Vagina (tissue), 2 donors: ENCODE data around the gene PSMC3IP. TPM values are rescaled to one million over a fixed set of nuclear protein-coding genes. Genes with fewer than 3 reads are reported as not detected.
"Not testable (repeated sequence)": the region's sequence is repeated elsewhere in the genome, so short reads cannot be mapped to it uniquely, and the experiment has no call there.

Source experiments
- DNase-seq, 2 donors: peaks; one replicate each; pipeline ENCODE4 v3.0.0-alpha.2; 2017; ENCODE audit errors: extremely low spot score in 2 of 2
- H3K27ac ChIP-seq: fragments of 200-600 bp; sonication (generic); one replicate; pipeline ENCODE4 v1.5.1; 2019
- H3K27me3 ChIP-seq: fragments of 200-600 bp; sonication (generic); one replicate; pipeline ENCODE4 v1.5.1; 2019
- H3K36me3 ChIP-seq, 2 donors: fragments of 200-600 bp; sonication (generic); one replicate each; pipeline ENCODE4 v1.5.1; 2017 to 2019
- H3K4me1 ChIP-seq: fragments of 200-600 bp; sonication (generic); one replicate; pipeline ENCODE4 v1.5.1; 2019
- H3K4me3 ChIP-seq, 2 donors: fragments of 200-600 bp; sonication (generic); 1 replicate in 1 of 2; 2 replicates in 1 of 2; pipeline ENCODE4 v1.5.1; 2016 to 2019
- H3K9me3 ChIP-seq: fragments of 200-600 bp; sonication (generic); one replicate; pipeline ENCODE4 v1.5.1; 2019
- CTCF ChIP-seq, 3 experiments: fragments of 450-650 bp in 2 of 3; fragments of 200-600 bp in 1 of 3; sonication (generic) in 1 of 3; IDR thresholded peaks; one replicate each; pipeline ENCODE4 v1.5.1; 2017 to 2019; ENCODE audit warnings: antibody characterized with exemption in 3 of 3, mild to moderate bottlenecking in 2 of 3, moderate library complexity in 2 of 3
- POLR2A ChIP-seq, 2 donors: fragments of 450-650 bp; IDR thresholded peaks; one replicate each; pipeline ENCODE4 v1.6.1; 2017; ENCODE audit warnings: antibody characterized with exemption in 2 of 2, mild to moderate bottlenecking in 2 of 2, moderate library complexity in 2 of 2
- POLR2AphosphoS5 ChIP-seq, 2 donors: sonication (generic); formaldehyde crosslinking; IDR thresholded peaks; one replicate each; pipeline ENCODE4 v1.9.0; 2017; ENCODE audit warnings: antibody characterized with exemption in 2 of 2, mild to moderate bottlenecking in 2 of 2, low read depth in 1 of 2; ENCODE audit not compliant: insufficient read depth in 1 of 2
- intact Hi-C: fragments of 100-400 bp; cut with DNase I; formaldehyde crosslinking; loops from one replicate; pipeline ENCODE4 v1.15.1; 2023
- total RNA-seq: library from RNA; depleted of rRNA; stranded (reverse); fragments of >200 nt; gene quantifications from one replicate; pipeline ENCODE4 v1.2.3, GENCODE V29; 2016

The PSMC3IP gene
- total RNA-seq, 1 donor from 2014 or later, result 0.98 TPM

GRCh38 chr17:42547698-42548069 is 29.8 kb downstream of the PSMC3IP start:
- Histone ChIP-seq H3K27ac (no peak overlapping the region), H3K36me3 (peaks cover 0 to 7% of the 10 kb centered on the region in 2 donors), H3K9me3 (no peaks in the 10 kb centered on the region), H3K4me1 (peaks cover 9% of the 10 kb centered on the region), H3K4me3 (no peak overlapping the region), H3K27me3 (no peaks in the 10 kb centered on the region)
- intact Hi-C loops, result no loop called here
- no peak for TF ChIP-seq CTCF (IDR thresholded peaks at IDR 0.05)
- TF ChIP-seq POLR2A (IDR thresholded peaks at IDR 0.05), result no peak
- no peak for TF ChIP-seq POLR2AphosphoS5 (IDR thresholded peaks at IDR 0.05; ENCODE audit: insufficient read depth in 1 of 2, low read depth in 1 of 2)
- no peak for DNase-seq

- no peaks in the 10 kb centered on the region for H3K27me3 ChIP-seq
- intact Hi-C loops, result no loop called here
- peaks cover 0 to 12% of the 10 kb centered on the region in 2 donors for H3K36me3 ChIP-seq
- no peak overlapping the region for H3K4me3 ChIP-seq
- DNase-seq, result no peak
- peaks cover 9% of the 10 kb centered on the region for H3K4me1 ChIP-seq
- no peaks in the 10 kb centered on the region for H3K9me3 ChIP-seq
- no peak for TF ChIP-seq CTCF (IDR thresholded peaks at IDR 0.05)
- TF ChIP-seq POLR2A (IDR thresholded peaks at IDR 0.05), result no peak
- TF ChIP-seq POLR2AphosphoS5 (IDR thresholded peaks at IDR 0.05; ENCODE audit: insufficient read depth in 1 of 2, low read depth in 1 of 2), result no peak
- no peak overlapping the region for H3K27ac ChIP-seq
Observed at GRCh38 chr17:42547001-42547461, 30.5 kb downstream of the PSMC3IP start.

GRCh38 chr17:42545755-42546505 is 31.6 kb downstream of the PSMC3IP start:
- peaks cover 0 to 12% of the 10 kb centered on the region in 2 donors for H3K36me3 ChIP-seq
- DNase-seq, intact Hi-C loops: not testable (repeated sequence)

GRCh38 chr17:42544874-42545283 is 32.6 kb downstream of the PSMC3IP start:
- no peak overlapping the region for H3K27ac ChIP-seq
- peaks cover 9% of the 10 kb centered on the region for H3K4me1 ChIP-seq
- H3K9me3 ChIP-seq, result no peaks in the 10 kb centered on the region
- TF ChIP-seq POLR2A (IDR thresholded peaks at IDR 0.05) (no peak), POLR2AphosphoS5 (IDR thresholded peaks at IDR 0.05; ENCODE audit: insufficient read depth in 1 of 2, low read depth in 1 of 2) (no peak), CTCF (IDR thresholded peaks at IDR 0.05) (no peak)
- H3K4me3 ChIP-seq, result no peak overlapping the region
- intact Hi-C loops, result no loop called here
- DNase-seq, result no peak
- H3K36me3 ChIP-seq, result peaks cover 0 to 12% of the 10 kb centered on the region in 2 donors
- H3K27me3 ChIP-seq, result no peaks in the 10 kb centered on the region

More at GRCh38 chr17:42545755-42546505, 31.6 kb downstream of the PSMC3IP start:
- not testable (repeated sequence) for H3K27me3 ChIP-seq, H3K9me3 ChIP-seq, H3K27ac ChIP-seq, H3K4me3 ChIP-seq, H3K4me1 ChIP-seq

GRCh38 chr17:42543190-42544079 is 34.1 kb downstream of the PSMC3IP start:
- Histone ChIP-seq H3K27ac (no peak overlapping the region), H3K4me1 (peaks cover 2% of the 10 kb centered on the region), H3K4me3 (no peak overlapping the region), H3K9me3 (no peaks in the 10 kb centered on the region), H3K36me3 (peaks cover 0 to 25% of the 10 kb centered on the region in 2 donors), H3K27me3 (no peaks in the 10 kb centered on the region)
- intact Hi-C loops, result no loop called here
- TF ChIP-seq POLR2A (IDR thresholded peaks at IDR 0.05) (no peak), POLR2AphosphoS5 (IDR thresholded peaks at IDR 0.05; ENCODE audit: insufficient read depth in 1 of 2, low read depth in 1 of 2) (no peak), CTCF (IDR thresholded peaks at IDR 0.05) (no peak)
- no peak for DNase-seq
